AG04449 (cell line): Measurements from ENCODE around the gene MPHOSPH10.
"Not testable (repeated sequence)": the region's sequence is repeated elsewhere in the genome, so short reads cannot be mapped to it uniquely, and the experiment has no call there.

Source experiments
- CTCF ChIA-PET: fragments of 350-600 bp; formaldehyde crosslinking; extraction: SDS; loops from one replicate; lab custom pipeline; 2021; ENCODE audit warnings: antibody characterized with exemption; lab: Yijun Ruan, JAX
- POLR2A ChIA-PET: fragments of 400-600, 350-600 bp; formaldehyde crosslinking; extraction: SDS; loops from one replicate; lab custom pipeline; 2020; ENCODE audit warnings: antibody characterized with exemption, inconsistent platforms; lab: Yijun Ruan, JAX
- DNase-seq: peaks from one replicate; pipeline ENCODE4 v3.0.0-alpha.2; 2010; ENCODE audit warnings: low read depth, low spot score
- H3K4me3 ChIP-seq: 2 replicates; pipeline ENCODE4 v1.5.1; 2011; ENCODE audit warnings: low read depth, mild to moderate bottlenecking, control low read depth, low read length
- TF ChIP-seq, protein P1 (sequence below): IDR thresholded peaks from one replicate; pipeline ENCODE4 v1.5.1; 2011; ENCODE audit warnings: mild to moderate bottlenecking, moderate library complexity, low read length, control low read depth, inconsistent platforms; ENCODE audit not compliant: insufficient read depth; ENCODE audit errors: missing control alignments

The MPHOSPH10 gene

DNA sequence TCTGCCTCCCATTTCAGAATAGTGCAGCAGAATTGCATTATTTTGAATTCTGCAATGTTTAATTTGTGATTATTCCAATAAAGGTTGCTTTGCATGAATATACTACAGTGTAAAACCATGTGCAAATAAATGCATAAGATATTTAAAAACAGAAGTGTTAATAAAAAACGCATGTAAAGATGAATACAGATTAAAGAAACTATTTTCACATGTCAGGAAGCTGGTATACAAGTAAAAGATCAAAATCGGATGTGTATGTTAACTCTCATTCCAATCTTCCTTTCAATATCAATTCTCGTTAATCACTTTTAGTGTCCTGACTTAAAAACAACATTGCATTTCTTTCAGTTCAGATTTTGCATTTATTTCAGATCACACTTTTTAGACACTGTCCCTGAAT is 3.5 kb upstream of the MPHOSPH10 start:
- DNase-seq = no peak
- no peak overlapping the region for H3K4me3 ChIP-seq
- CTCF ChIA-PET = interaction anchor here (0.8 to 1.7 kb wide), 3 partner anchors 26 to 163 kb away, joined by 3 to 9 read pairs (median 3); no protein-coding TSS in a partner anchor
- POLR2A ChIA-PET = interaction anchor here (0.6 kb wide), 1 partner anchor 1870 kb away, joined by 4 read pairs; no protein-coding TSS in a partner anchor
- TF ChIP-seq, protein P1, sequence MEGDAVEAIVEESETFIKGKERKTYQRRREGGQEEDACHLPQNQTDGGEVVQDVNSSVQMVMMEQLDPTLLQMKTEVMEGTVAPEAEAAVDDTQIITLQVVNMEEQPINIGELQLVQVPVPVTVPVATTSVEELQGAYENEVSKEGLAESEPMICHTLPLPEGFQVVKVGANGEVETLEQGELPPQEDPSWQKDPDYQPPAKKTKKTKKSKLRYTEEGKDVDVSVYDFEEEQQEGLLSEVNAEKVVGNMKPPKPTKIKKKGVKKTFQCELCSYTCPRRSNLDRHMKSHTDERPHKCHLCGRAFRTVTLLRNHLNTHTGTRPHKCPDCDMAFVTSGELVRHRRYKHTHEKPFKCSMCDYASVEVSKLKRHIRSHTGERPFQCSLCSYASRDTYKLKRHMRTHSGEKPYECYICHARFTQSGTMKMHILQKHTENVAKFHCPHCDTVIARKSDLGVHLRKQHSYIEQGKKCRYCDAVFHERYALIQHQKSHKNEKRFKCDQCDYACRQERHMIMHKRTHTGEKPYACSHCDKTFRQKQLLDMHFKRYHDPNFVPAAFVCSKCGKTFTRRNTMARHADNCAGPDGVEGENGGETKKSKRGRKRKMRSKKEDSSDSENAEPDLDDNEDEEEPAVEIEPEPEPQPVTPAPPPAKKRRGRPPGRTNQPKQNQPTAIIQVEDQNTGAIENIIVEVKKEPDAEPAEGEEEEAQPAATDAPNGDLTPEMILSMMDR = no peak

DNA sequence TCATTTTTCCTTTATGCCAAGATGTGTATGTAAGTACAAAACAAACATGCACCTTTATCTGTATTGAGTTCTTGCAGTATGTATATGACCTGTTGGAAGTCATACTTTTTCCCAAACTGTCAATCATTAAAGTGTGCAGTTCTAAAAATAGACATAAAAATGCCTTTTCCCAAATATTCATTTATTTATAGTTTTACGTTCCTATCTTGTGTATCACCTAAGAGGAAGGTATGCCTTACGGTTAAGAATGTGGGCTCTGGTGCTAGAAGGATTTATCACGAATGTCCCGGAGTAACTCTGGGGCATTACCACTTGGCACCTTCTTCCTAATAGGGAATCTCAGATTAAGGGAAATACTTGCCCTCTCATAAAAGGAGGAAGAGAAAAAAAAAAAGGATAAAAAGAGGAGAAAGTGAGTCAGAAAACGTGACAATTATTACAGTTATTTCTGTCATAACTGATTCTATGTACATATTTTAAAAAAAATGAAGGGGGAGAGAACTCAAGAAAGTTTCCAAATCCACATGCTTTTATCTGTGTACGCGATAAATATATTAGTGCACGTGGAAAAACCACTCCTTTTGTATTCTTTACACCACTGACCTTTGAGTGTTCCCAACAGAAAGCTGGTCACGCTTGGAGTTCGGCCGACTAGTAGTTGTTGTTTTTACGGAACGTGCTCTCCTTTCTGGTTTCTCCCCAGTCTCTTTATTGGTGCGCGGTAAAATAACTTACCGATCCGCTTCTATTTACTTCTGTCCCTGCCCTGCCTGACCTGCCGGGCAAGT is 1.1 kb upstream of the MPHOSPH10 start:
- POLR2A ChIA-PET = interaction anchor here (0.9 to 3.0 kb wide), 3 partner anchors 28 to 60 kb away, joined by 3 to 28 read pairs (median 3); partner anchors contain the start of gene NAGK
- TF ChIP-seq, protein P1 = no peak
- peak overlapping the region; percentile 98 for H3K4me3 ChIP-seq
- DNase-seq = no peak
- CTCF ChIA-PET = interaction anchor here (0.7 to 1.1 kb wide), 3 partner anchors 12 to 28 kb away, joined by 3 to 7 read pairs (median 6); no protein-coding TSS in a partner anchor

DNA sequence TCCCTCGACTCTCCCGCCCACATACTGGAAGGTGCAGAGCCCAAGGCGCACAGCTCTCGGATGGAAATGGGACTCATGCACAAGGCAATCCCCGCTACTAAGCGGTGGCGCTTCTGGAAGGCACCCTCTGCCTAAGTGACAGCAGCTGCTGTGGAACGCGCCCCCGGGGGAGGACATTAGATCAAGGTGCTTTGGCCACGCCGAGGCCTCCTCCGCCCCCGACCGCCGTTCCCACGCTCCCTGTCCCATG is 607 bp upstream of the MPHOSPH10 start:
- TF ChIP-seq, protein P1 = no peak
- ChIA-PET POLR2A (interaction anchor here (0.9 to 3.0 kb wide), 3 partner anchors 29 to 61 kb away, joined by 3 to 28 read pairs (median 3); partner anchors contain the start of gene NAGK), CTCF (interaction anchor here (0.7 to 1.0 kb wide), 2 partner anchors 13 to 29 kb away, joined by 3 to 7 read pairs; no protein-coding TSS in a partner anchor)
- DNase-seq = no peak
- peak overlapping the region; percentile 98 for H3K4me3 ChIP-seq

DNA sequence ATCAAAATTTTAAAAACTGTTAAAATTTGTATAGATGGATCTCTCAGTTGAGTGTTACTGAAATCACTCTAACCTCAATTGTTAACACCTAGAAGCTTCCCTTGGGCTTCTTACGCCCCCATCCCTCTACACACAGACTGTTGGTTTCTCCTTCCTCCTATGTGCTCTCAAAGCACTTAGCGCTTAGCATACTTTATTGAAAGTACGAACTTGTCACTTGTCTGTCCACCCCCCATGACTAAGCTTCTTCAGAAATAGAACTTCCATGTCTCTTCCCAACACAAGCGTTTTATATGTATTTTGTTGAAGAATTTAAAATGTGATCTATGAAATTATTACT is 441 bp downstream of the MPHOSPH10 start:
- ChIA-PET CTCF (interaction anchor here (0.7 to 2.3 kb wide), 4 partner anchors 28 to 63 kb away, joined by 3 to 14 read pairs (median 4); no protein-coding TSS in a partner anchor), POLR2A (interaction anchor here (0.7 to 3.0 kb wide), 4 partner anchors 12 to 96 kb away, joined by 3 to 28 read pairs (median 4); partner anchors contain the start of genes NAGK and PAIP2B)
- peak overlapping the region; percentile 98 for H3K4me3 ChIP-seq
- TF ChIP-seq, protein P1 = no peak
- DNase-seq = no peak

DNA sequence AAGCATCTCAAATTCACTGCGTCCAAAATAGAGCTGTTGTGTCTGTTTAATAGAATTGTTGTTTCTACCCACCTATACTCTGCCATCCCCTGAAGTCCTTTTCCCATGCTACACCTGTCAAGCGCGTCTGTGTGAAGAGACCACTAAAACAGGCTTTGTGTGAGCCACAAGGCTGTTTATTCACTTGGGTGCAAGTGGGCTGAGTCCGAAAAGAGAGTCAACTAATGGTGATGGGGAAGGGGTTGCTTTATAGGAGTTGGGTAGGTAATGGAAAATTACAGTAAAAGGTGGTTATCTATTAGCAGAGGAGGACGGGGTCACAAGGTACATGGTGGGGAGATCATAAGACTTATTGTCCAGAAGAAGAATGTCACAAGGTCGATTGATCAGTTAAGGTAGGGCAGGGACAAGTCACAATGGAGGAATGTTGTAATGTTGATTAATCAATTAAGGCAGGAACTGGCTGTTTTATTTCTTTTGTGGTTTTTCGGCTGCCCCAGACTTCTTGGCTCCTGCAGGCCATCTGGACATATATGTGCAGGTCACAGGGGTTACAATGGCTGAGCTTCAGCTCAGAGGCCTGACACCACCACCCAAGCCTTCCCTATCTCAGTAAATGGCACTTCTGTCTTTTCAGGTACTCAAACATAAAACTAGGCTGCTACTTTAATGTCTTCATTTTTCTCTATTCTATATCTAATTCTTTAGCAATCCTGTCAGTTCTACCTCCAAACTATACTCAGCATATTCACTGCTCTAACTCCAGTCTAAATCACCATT is 1.1 kb downstream of the MPHOSPH10 start:
- POLR2A ChIA-PET = interaction anchor here (0.7 to 3.0 kb wide), 2 partner anchors 11 to 63 kb away, joined by 4 to 28 read pairs; partner anchors contain the start of gene NAGK
- H3K4me3 ChIP-seq = peak overlapping the region; percentile 98
- CTCF ChIA-PET = interaction anchor here (0.7 to 2.3 kb wide), 4 partner anchors 31 to 183 kb away, joined by 3 to 14 read pairs (median 3); no protein-coding TSS in a partner anchor
- not testable (repeated sequence) for DNase-seq

DNA sequence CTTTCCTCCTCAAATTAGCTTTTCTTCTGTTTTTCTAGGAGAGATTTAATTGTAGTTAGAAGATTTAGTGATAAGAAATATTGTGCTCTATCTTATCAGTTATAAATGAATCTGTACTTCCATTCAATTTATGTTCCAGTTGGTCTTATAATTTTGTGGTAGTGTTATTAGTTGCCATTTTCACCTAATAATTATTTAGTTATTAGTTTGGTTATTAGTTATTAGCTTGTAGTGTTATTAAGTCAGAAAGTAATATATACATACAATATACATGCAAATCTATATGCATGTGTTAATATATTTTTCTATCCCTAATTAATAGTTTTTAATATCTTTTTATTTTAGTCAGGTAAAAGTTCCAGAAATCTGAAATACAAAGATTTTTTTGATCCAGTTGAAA is 3.2 kb downstream of the MPHOSPH10 start:
- no peak for DNase-seq
- POLR2A ChIA-PET = no interaction called here
- TF ChIP-seq, protein P1 = no peak

More for the DNA sequence above, 3.2 kb downstream of the MPHOSPH10 start:
- H3K4me3 ChIP-seq = no peak overlapping the region
- CTCF ChIA-PET = no interaction called here
